HCT116 (cell line): ENCODE data around the gene SMG6. TPM values are rescaled to one million over a fixed set of nuclear protein-coding genes. Genes with fewer than 3 reads are reported as not detected.
A peak's percentile ranks its signal among the peaks of the same experiment; 100 is the strongest.

ENCODE experiments used
- ATAC-seq: fragments of 200-7000 bp; cut with Tn5 transposase; 2 replicates; pipeline ENCODE4 v1.9.1; 2020; ENCODE audit warnings: mild to moderate bottlenecking, moderate library complexity
- BruUV-seq: library from RNA; stranded (reverse); fragments of 400-500 nt; replicated peaks from 2 replicates; lab custom pipeline; 2021; lab: Mats Ljungman, UMichigan
- CTCF ChIA-PET: fragments of 300-600 bp; sonication (Branson Sonifier 250); formaldehyde crosslinking; loops from one replicate; lab custom pipeline; 2021; ENCODE audit warnings: antibody characterized with exemption; lab: Charles Lee
- POLR2A ChIA-PET: fragments of 300-600, 350-600 bp; sonication (Branson Sonifier 250); formaldehyde crosslinking; loops from one replicate; lab custom pipeline; 2021; ENCODE audit warnings: antibody characterized with exemption; lab: Charles Lee
- RAD21 ChIA-PET, 2 experiments: fragments of 300-600 bp; sonication (Branson Sonifier 250); formaldehyde crosslinking; loops; one replicate each; lab custom pipeline; 2023; ENCODE audit warnings: low total read pairs in 2 of 2; ENCODE audit not compliant: uncharacterized antibody in 2 of 2, unreplicated experiment in 2 of 2, low non-redundant PET in 1 of 2; lab: Charles Lee
- DNase-seq: peaks from one replicate; pipeline ENCODE4 v3.0.0-alpha.2; 2010; ENCODE audit warnings: low read depth, low spot score
- H2AFZ ChIP-seq: fragments of 200-600 bp; shearing (Covaris generic), sonication (generic); 2 replicates; pipeline ENCODE4 v1.6.1; 2017; ENCODE audit warnings: low read depth, mixed run types, mixed read lengths, antibody characterized with exemption, low read length; ENCODE audit not compliant: poor library complexity, severe bottlenecking
- H3K27ac ChIP-seq: 2 replicates; pipeline ENCODE4 v1.5.1; 2012; ENCODE audit warnings: low read depth, low read length
- H3K27me3 ChIP-seq: fragments of 200-600 bp; sonication (generic); 2 replicates; pipeline ENCODE4 v1.6.1; 2016; ENCODE audit warnings: mixed run types, low read length, mixed read lengths; ENCODE audit not compliant: insufficient read depth
- H3K36me3 ChIP-seq, 2 experiments: fragments of 200-500 bp in 1 of 2; fragments of 200-600 bp in 1 of 2; sonication (Bioruptor generic) in 1 of 2; sonication (generic) in 1 of 2; 2 replicates each; pipeline versions ENCODE4 v1.5.1 to v1.6.1; 2014 to 2016; ENCODE audit warnings: low read length in 2 of 2, inconsistent platforms in 1 of 2, mixed read lengths in 1 of 2, mixed run types in 1 of 2; ENCODE audit not compliant: insufficient read depth in 2 of 2, control insufficient read depth in 1 of 2
- H3K4me1 ChIP-seq, 2 experiments: fragments of 200-600 bp in 1 of 2; sonication (generic) in 1 of 2; 2 replicates each; pipeline versions ENCODE4 v1.5.1 to v1.6.1; 2012 to 2017; ENCODE audit warnings: low read length in 2 of 2, inconsistent platforms in 1 of 2, mild to moderate bottlenecking in 1 of 2, mixed read lengths in 1 of 2, mixed run types in 1 of 2, moderate library complexity in 1 of 2; ENCODE audit not compliant: insufficient read depth in 2 of 2, control insufficient read depth in 1 of 2
- H3K4me2 ChIP-seq: fragments of 200-600 bp; sonication (generic); 2 replicates; pipeline ENCODE4 v1.6.1; 2017; ENCODE audit warnings: mixed run types, low read length, mixed read lengths
- H3K4me3 ChIP-seq, 2 experiments: fragments of 200-600 bp in 1 of 2; sonication (generic) in 1 of 2; replicated peaks in 1 of 2; 2 replicates each; pipeline ENCODE4 v1.5.1; 2011 to 2016; ENCODE audit warnings: low read length in 2 of 2, control low read depth in 1 of 2, low read depth in 1 of 2, mild to moderate bottlenecking in 1 of 2, mixed read lengths in 1 of 2, mixed run types in 1 of 2
- H3K79me2 ChIP-seq: fragments of 200-600 bp; sonication (generic); 2 replicates; pipeline ENCODE4 v1.6.1; 2017; ENCODE audit warnings: mild to moderate bottlenecking, mixed run types, low read length, moderate library complexity, mixed read lengths; ENCODE audit not compliant: insufficient read depth
- H3K9ac ChIP-seq: fragments of 200-600 bp; sonication (generic); 2 replicates; pipeline ENCODE4 v1.6.1; 2016; ENCODE audit warnings: low read length, mixed read lengths
- H3K9me2 ChIP-seq: fragments of 200-600 bp; sonication (generic), shearing (Covaris generic); 2 replicates; pipeline ENCODE4 v1.6.1; 2017; ENCODE audit warnings: mixed run types, mild to moderate bottlenecking, moderate library complexity; ENCODE audit not compliant: insufficient read depth
- H3K9me3 ChIP-seq, 2 experiments: fragments of 200-500 bp in 1 of 2; fragments of 200-600 bp in 1 of 2; sonication (Bioruptor generic) in 1 of 2; sonication (generic) in 1 of 2; 2 replicates each; pipeline ENCODE4 v1.6.1; 2014 to 2017; ENCODE audit warnings: low read length in 2 of 2, mixed read lengths in 2 of 2, inconsistent platforms in 1 of 2, low read depth in 1 of 2, mild to moderate bottlenecking in 1 of 2, mixed run types in 1 of 2, moderate library complexity in 1 of 2; ENCODE audit not compliant: control insufficient read depth in 1 of 2, insufficient read depth in 1 of 2
- H4K20me1 ChIP-seq: fragments of 200-600 bp; sonication (generic), shearing (Covaris generic); 2 replicates; pipeline ENCODE4 v1.6.1; 2017; ENCODE audit warnings: mixed run types, mild to moderate bottlenecking, moderate library complexity; ENCODE audit not compliant: insufficient read depth
- CBX3 ChIP-seq: IDR thresholded peaks from 2 replicates; pipeline ENCODE4 v1.6.1; 2012; ENCODE audit warnings: low read depth
- POLR2AphosphoS5 ChIP-seq: IDR thresholded peaks from 2 replicates; pipeline ENCODE4 v1.6.1; 2011; ENCODE audit warnings: mild to moderate bottlenecking, low read depth, low read length, moderate library complexity
- ZFX ChIP-seq: fragments of 450-650 bp; IDR thresholded peaks from 2 replicates; pipeline ENCODE4 v1.6.1; 2017
- intact Hi-C: fragments of 100-400 bp; cut with micrococcal nuclease; formaldehyde crosslinking; loops from 2 replicates; pipeline ENCODE4 v1.10.0; 2022
- total RNA-seq: library from RNA; stranded (reverse); gene quantifications from one replicate; pipeline ENCODE4 v1.2.1, GENCODE V29; 2021; ENCODE audit not compliant: unreplicated experiment
- TF ChIP-seq, protein P1 (sequence below): IDR thresholded peaks from 2 replicates; pipeline ENCODE4 v1.6.1; 2012
- TF ChIP-seq, protein P2 (sequence below), 3 experiments: fragments of 200-600 bp in 1 of 3; sonication (generic) in 1 of 3; IDR thresholded peaks in 2 of 3; conservative IDR thresholded peaks in 1 of 3; 2 replicates each; pipeline ENCODE4 v1.5.1; 2012 to 2017; ENCODE audit warnings: low read depth in 2 of 3, low read length in 2 of 3, antibody characterized with exemption in 1 of 3, borderline replicate concordance in 1 of 3, control low read depth in 1 of 3, mild to moderate bottlenecking in 1 of 3, mixed read lengths in 1 of 3, mixed run types in 1 of 3, moderate library complexity in 1 of 3; ENCODE audit not compliant: insufficient read depth in 1 of 3

The SMG6 gene
- total RNA-seq, 1 experiment from 2014 or later, result 23.1 TPM

DNA sequence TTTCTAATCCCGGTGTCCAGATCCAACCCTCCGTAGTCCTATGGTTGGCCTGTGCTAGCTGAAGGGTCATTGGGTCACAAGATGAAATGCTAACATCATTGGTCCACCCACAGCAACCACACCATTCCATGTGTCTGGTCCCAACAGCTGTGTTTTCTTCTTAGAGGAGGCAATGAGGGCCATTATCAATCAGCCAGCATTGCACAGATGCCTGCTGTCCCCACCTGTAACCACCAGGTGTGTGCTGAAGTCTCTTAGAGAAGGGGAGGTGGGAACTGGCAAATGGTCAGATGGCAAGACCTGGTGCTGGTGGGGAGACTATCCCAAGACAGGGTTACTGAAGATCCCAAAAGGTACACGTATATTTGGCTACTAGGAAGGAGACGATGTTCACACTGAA is 211.3 kb downstream of the SMG6 start:
- H3K9me3 ChIP-seq, result no peaks in the 10 kb centered on the region
- TF ChIP-seq, protein P1, sequence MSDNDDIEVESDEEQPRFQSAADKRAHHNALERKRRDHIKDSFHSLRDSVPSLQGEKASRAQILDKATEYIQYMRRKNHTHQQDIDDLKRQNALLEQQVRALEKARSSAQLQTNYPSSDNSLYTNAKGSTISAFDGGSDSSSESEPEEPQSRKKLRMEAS, result no peak
- TF ChIP-seq, protein P2, sequence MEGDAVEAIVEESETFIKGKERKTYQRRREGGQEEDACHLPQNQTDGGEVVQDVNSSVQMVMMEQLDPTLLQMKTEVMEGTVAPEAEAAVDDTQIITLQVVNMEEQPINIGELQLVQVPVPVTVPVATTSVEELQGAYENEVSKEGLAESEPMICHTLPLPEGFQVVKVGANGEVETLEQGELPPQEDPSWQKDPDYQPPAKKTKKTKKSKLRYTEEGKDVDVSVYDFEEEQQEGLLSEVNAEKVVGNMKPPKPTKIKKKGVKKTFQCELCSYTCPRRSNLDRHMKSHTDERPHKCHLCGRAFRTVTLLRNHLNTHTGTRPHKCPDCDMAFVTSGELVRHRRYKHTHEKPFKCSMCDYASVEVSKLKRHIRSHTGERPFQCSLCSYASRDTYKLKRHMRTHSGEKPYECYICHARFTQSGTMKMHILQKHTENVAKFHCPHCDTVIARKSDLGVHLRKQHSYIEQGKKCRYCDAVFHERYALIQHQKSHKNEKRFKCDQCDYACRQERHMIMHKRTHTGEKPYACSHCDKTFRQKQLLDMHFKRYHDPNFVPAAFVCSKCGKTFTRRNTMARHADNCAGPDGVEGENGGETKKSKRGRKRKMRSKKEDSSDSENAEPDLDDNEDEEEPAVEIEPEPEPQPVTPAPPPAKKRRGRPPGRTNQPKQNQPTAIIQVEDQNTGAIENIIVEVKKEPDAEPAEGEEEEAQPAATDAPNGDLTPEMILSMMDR (IDR thresholded peaks at IDR 0.05 in 2 of 3, conservative IDR thresholded peaks at IDR 0.05 in 1 of 3; ENCODE audit: borderline replicate concordance in 1 of 3, insufficient read depth in 1 of 3, low read depth in 2 of 3, low read length in 2 of 3), result peak in 2 of 3 experiments; percentile 11 to 13; a peak in 1 of 6 replicates
- ChIA-PET CTCF (no interaction called here), POLR2A (no interaction called here), RAD21 (no interaction called here)
- no peaks in the 10 kb centered on the region for H3K36me3 ChIP-seq
- peaks cover 6 to 9% of the 10 kb centered on the region in 2 experiments; a peak in 3 of 4 replicates for H3K4me1 ChIP-seq
- no peaks in the 10 kb centered on the region for H4K20me1 ChIP-seq
- no peak overlapping the region for H3K9ac ChIP-seq
- H3K4me2 ChIP-seq, result no peak overlapping the region
- peak; percentile 37; the same call in 1 of the 2 replicates for ATAC-seq
- no TSS peak for BruUV-seq
- no peaks in the 10 kb centered on the region for H3K9me2 ChIP-seq
- H2AFZ ChIP-seq, result no peak overlapping the region
- intact Hi-C loops, result no loop called here
- no peaks in the 10 kb centered on the region for H3K79me2 ChIP-seq
- H3K4me3 ChIP-seq, result no peak overlapping the region
- H3K27ac ChIP-seq, result no peak overlapping the region
- DNase-seq, result no peak
- H3K27me3 ChIP-seq, result no peaks in the 10 kb centered on the region

GRCh38 chr17:2090804-2091534 is 212.6 kb downstream of the SMG6 start:
- no peaks in the 10 kb centered on the region for H3K36me3 ChIP-seq
- no peak overlapping the region for H3K9ac ChIP-seq
- H2AFZ ChIP-seq, result no peak overlapping the region
- H3K9me2 ChIP-seq, result no peaks in the 10 kb centered on the region
- intact Hi-C loops, result no loop called here
- RAD21 ChIA-PET, result interaction anchor here in 1 of 2 experiments (0.5 to 0.6 kb wide), 2 partner anchors 27 to 141 kb away, joined by 4 to 6 read pairs; no protein-coding TSS in a partner anchor
- no peaks in the 10 kb centered on the region for H3K27me3 ChIP-seq
- no TSS peak for BruUV-seq
- DNase-seq (no peak), ATAC-seq (peak; percentile 81)
- no peaks in the 10 kb centered on the region for H4K20me1 ChIP-seq
- H3K27ac ChIP-seq, result no peak overlapping the region
- H3K79me2 ChIP-seq, result no peaks in the 10 kb centered on the region
- no peaks in the 10 kb centered on the region for H3K9me3 ChIP-seq
- TF ChIP-seq, protein P2 (IDR thresholded peaks at IDR 0.05 in 2 of 3, conservative IDR thresholded peaks at IDR 0.05 in 1 of 3; ENCODE audit: borderline replicate concordance in 1 of 3, insufficient read depth in 1 of 3, low read depth in 2 of 3, low read length in 2 of 3), result peak in 1 of 3 experiments; percentile 22; a peak in 1 of 6 replicates
- TF ChIP-seq ZFX (no peak), POLR2AphosphoS5 (no peak), CBX3 (no peak)
- H3K4me1 ChIP-seq, result peaks cover 6% of the 10 kb centered on the region in 2 experiments; a peak in 3 of 4 replicates
- CTCF ChIA-PET, result no interaction called here
- POLR2A ChIA-PET, result no interaction called here
- no peak overlapping the region for H3K4me3 ChIP-seq
- no peak overlapping the region for H3K4me2 ChIP-seq
